ENCODE results near the gene OR2A7. TPM values are rescaled to one million over a fixed set of nuclear protein-coding genes. Genes with fewer than 3 reads are reported as not detected.
A peak's percentile ranks its signal among the peaks of the same experiment; 100 is the strongest.
"Not testable (repeated sequence)": the region's sequence is repeated elsewhere in the genome, so short reads cannot be mapped to it uniquely, and the experiment has no call there.

The OR2A7 gene
- total RNA-seq, 4 donors from 2014 or later = 10.9 to 40.3 (median 34.3) TPM; not detected in 1

DNA sequence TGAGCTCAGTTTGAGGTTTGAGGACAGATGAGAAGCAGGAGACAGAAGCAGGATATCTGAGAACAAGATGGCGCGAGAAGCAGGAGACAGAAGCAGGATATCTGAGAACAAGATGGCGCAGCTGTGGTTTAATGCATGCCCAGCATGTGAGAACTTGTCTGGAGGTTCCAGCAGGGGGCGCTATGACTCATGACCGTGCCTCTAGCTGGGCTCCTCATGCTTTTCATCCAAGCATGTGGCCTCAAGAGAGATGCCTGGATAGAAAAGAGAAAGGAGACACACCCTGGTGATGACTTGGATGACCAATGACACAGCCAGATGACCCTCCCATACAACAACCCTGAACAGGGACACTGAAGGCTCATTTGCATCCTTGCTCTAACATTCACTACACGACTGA, 15.4 kb upstream of the OR2A7 start:
- not testable (repeated sequence) for H3K4me3 ChIP-seq, DNase-seq, H3K4me1 ChIP-seq, H3K27ac ChIP-seq, H3K9me3 ChIP-seq, H3K36me3 ChIP-seq, H3K27me3 ChIP-seq

- H3K4me3 ChIP-seq, H3K4me1 ChIP-seq, H3K27me3 ChIP-seq, H3K36me3 ChIP-seq, H3K27ac ChIP-seq, H3K9me3 ChIP-seq: not testable (repeated sequence)
- peak in 1 of 3 donors; percentile 16 for DNase-seq
These were observed 10.7 kb upstream of the OR2A7 start for GRCh38 chr7:144275281-144275680.

- H3K36me3 ChIP-seq, H3K4me1 ChIP-seq, H3K4me3 ChIP-seq, H3K27me3 ChIP-seq, DNase-seq, H3K9me3 ChIP-seq, H3K27ac ChIP-seq: not testable (repeated sequence)
These were observed 4.6 kb upstream of the OR2A7 start, which contains the start of gene CTAGE8 for GRCh38 chr7:144269188-144269587. Gene CTAGE8 (minus strand): TSS chr7:144269288. CDS start chr7:144269250, 38 bp downstream.

DNA sequence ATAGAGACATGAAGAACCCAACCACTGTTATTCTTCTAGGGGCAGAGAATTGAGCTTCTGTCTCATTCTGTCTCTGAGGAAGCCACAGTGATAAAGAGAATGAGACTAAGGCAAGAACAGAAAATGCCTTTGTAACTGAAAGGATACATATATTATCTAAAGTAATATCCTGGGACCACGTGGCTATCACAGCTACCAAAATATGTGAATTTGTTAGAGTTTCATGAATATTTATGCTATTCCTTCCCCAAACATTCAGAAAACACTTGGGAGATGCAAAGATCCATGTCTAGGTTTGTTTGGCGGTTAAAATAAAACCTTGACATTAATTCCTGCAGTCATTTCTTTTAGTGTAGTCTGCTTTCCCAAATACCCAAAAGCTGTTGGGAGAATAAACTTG, 2.5 kb downstream of the OR2A7 start:
- not testable (repeated sequence) for H3K4me1 ChIP-seq, H3K9me3 ChIP-seq, H3K27me3 ChIP-seq, H3K36me3 ChIP-seq, H3K27ac ChIP-seq, H3K4me3 ChIP-seq, DNase-seq

GRCh38 chr7:144259067-144259466, 5.5 kb downstream of the OR2A7 start:
- not testable (repeated sequence) for H3K4me3 ChIP-seq, H3K27ac ChIP-seq, H3K9me3 ChIP-seq, H3K4me1 ChIP-seq, H3K36me3 ChIP-seq, DNase-seq, H3K27me3 ChIP-seq

DNA sequence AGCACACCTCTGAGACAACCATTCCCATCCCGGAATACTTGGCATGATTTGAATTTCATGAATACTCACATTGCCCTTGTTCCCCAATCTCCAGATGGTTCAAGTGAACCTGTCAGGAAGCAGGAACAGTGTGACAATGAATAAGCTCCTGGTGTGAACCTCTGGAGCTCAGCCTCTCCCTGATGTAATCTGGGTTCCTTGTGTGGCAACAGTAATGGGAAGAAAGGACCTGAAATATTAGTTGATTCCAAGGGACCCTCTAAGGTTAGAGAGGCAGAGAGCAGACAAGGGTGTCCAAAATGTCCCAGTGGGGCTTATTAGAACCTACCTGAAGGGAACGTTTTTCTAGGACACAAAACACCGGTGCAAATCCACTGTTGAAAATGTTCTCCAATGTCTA, 8.5 kb downstream of the OR2A7 start:
- Histone ChIP-seq H3K4me1 (no peaks in the 10 kb centered on the region), H3K4me3 (no peak overlapping the region), H3K27me3 (no peaks in the 10 kb centered on the region), H3K27ac (no peak overlapping the region), H3K36me3 (no peaks in the 10 kb centered on the region), H3K9me3 (no peaks in the 10 kb centered on the region)
- no peak for DNase-seq
- TF ChIP-seq CTCF (IDR thresholded peaks at IDR 0.05) = no peak
- TF ChIP-seq POLR2A (IDR thresholded peaks at IDR 0.05) = no peak

- no peaks in the 10 kb centered on the region for H3K36me3 ChIP-seq
- H3K27me3 ChIP-seq = no peaks in the 10 kb centered on the region
- H3K4me3 ChIP-seq = no peak overlapping the region
- no peak overlapping the region for H3K27ac ChIP-seq
- H3K4me1 ChIP-seq = no peaks in the 10 kb centered on the region
- H3K9me3 ChIP-seq = no peaks in the 10 kb centered on the region
- DNase-seq = peak in 1 of 3 donors; percentile 13
- TF ChIP-seq POLR2A (IDR thresholded peaks at IDR 0.05) (no peak), CTCF (IDR thresholded peaks at IDR 0.05) (no peak)
These were observed 9.1 kb downstream of the OR2A7 start for GRCh38 chr7:144255471-144255897.

GRCh38 chr7:144252307-144252706, 12.3 kb downstream of the OR2A7 start:
- not testable (repeated sequence) for H3K27ac ChIP-seq, H3K4me3 ChIP-seq, H3K27me3 ChIP-seq, H3K36me3 ChIP-seq, H3K4me1 ChIP-seq, H3K9me3 ChIP-seq, DNase-seq

DNA sequence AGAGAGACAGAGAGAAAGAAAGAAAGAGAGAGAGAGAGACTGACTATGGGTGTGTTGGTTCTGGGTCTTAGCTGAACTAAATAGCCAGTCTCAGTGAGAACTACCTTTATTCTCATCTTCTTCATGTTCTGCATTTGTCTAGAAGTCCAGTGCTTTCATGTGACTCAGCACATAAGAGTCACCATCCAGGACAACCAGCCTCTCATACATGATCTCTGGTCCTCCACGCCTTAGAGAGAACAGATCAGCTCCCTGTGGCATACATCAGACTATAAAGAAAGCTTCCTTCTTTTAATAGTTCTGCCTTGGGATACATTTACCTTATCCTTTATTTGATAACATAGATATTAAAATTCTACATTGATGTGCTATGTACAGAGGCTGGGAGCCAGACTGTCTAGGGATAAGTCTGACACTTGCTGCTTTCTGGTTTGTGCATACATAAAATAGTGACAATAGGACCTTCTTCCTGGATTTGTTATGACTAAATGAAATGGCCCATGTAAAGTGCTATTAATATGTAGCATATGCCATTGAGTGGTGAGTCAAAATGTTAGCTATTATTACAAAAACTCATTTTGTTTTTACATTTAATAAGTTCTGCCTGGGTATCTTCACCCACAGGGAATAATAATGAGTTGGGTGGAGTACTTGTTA, 16.8 kb downstream of the OR2A7 start:
- not testable (repeated sequence) for H3K4me1 ChIP-seq, H3K9me3 ChIP-seq, H3K27ac ChIP-seq, H3K4me3 ChIP-seq, H3K36me3 ChIP-seq, DNase-seq, H3K27me3 ChIP-seq

DNA sequence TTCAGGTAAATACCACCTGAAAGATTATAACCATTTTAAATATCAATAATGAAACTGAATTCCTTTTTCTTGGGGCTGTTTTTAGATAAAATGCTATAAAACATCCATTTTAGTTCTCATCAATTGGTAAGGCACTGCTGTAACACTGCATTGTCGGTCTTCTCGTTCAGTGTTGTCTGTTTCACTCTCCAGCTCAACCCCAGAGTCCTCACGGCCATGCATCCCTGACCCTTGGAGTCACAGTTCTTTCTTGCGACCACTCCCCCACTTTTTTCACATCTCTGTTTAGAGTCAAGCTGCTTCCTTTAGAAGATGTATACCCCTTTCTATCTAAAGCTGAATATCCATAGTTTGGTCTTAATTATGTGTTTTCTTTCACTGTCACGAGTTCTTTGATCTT, 17.6 kb downstream of the OR2A7 start:
- H3K27ac ChIP-seq, H3K4me3 ChIP-seq, H3K9me3 ChIP-seq, H3K36me3 ChIP-seq, H3K27me3 ChIP-seq, H3K4me1 ChIP-seq, DNase-seq: not testable (repeated sequence)

DNA sequence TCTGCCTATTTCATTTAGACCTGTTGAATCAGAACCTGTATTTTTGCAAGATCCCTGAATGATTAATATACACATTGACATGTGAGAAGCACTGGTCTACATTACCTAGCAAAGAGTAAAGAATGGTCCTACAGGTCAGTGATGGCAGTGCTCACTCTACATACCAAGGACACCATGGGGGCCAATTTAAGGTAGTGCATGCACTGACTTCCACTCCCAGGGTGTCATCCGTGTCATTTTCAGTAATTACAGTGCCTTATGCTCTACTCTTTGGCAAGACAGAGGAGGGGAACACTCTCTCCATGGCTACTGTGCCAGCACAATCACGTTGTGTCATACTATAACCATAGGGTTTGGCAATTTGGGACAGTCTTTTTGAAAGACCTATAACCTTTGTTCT, 19.2 kb downstream of the OR2A7 start:
- H3K36me3 ChIP-seq, H3K27ac ChIP-seq, DNase-seq, H3K4me1 ChIP-seq, H3K9me3 ChIP-seq, H3K27me3 ChIP-seq, H3K4me3 ChIP-seq: not testable (repeated sequence)

- not testable (repeated sequence) for H3K9me3 ChIP-seq, H3K36me3 ChIP-seq, H3K4me1 ChIP-seq, DNase-seq, H3K4me3 ChIP-seq, H3K27me3 ChIP-seq, H3K27ac ChIP-seq
These were observed 25.2 kb downstream of the OR2A7 start, which contains the start of gene OR2A42 for GRCh38 chr7:144239365-144239764. Gene OR2A42 (minus strand): TSS chr7:144239605. CDS start chr7:144232843, 6,762 bp downstream.

DNA sequence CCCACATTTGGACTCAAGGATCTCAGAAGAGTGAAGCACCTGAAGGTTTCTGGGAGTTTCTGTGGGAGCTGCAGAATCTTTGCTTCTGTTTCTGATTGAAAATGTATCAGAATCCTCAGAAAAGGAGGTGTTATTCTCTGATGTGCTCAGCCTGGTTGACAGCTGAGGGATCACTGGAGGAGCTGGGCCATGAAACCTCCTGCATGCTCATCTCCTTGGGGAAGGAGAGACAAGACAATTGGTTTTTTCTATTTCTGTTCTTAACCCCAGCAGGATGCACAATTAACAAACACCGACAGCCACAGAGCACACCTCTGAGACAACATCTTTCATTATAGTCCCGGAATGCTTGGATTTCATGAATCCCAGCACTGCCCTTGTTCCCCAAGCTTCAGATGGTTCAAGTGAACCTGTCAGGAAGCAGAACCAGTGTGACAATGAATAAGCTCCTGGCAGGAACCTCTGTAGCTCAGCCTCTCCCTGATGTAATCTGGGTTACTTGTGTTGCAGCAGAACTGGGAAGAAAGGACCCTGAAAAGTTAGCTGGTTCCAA, 26.0 kb downstream of the OR2A7 start:
- H3K27ac ChIP-seq, H3K36me3 ChIP-seq, H3K4me1 ChIP-seq, H3K27me3 ChIP-seq, DNase-seq, H3K4me3 ChIP-seq, H3K9me3 ChIP-seq: not testable (repeated sequence)
